PC-9 (cell line): Measurements from ENCODE around the gene HOXB13.

ENCODE experiments used
- EZH2 ChIP-seq: fragments of 200-600 bp; sonication (generic); IDR thresholded peaks from 2 replicates; pipeline ENCODE4 v1.8.0; 2017; ENCODE audit warnings: antibody characterized with exemption, low read depth
- TF ChIP-seq, protein P1 (sequence below): fragments of 200-600 bp; sonication (generic); conservative IDR thresholded peaks from 2 replicates; pipeline ENCODE4 v1.6.1; 2017; ENCODE audit warnings: mixed run types, antibody characterized with exemption, mild to moderate bottlenecking, moderate library complexity

DNA sequence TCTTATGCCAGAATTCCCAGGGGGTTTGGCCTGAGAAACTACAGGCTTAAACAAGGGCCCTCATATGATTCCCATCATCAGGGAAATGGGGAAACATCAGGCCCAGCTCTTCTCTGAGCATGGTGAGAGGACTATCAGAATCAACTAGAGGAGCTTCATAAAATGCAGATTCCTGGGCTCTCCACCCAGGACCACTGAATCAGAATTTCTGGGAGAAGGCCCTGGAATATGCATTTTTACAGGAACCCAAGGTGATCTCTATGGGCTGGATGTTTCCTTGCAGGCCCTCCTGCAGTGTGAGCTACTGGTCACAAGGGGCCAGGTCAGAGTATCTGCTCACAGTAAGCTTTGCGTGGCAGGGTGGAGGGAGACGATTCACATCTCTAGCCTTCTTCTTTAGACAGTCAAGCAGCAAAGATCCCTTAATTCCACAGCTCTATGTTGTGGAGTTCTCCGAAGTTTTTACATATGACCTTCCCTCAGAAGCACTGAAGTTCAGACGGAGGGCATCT, 38.8 kb upstream of the HOXB13 start:
- TF ChIP-seq, protein P1, sequence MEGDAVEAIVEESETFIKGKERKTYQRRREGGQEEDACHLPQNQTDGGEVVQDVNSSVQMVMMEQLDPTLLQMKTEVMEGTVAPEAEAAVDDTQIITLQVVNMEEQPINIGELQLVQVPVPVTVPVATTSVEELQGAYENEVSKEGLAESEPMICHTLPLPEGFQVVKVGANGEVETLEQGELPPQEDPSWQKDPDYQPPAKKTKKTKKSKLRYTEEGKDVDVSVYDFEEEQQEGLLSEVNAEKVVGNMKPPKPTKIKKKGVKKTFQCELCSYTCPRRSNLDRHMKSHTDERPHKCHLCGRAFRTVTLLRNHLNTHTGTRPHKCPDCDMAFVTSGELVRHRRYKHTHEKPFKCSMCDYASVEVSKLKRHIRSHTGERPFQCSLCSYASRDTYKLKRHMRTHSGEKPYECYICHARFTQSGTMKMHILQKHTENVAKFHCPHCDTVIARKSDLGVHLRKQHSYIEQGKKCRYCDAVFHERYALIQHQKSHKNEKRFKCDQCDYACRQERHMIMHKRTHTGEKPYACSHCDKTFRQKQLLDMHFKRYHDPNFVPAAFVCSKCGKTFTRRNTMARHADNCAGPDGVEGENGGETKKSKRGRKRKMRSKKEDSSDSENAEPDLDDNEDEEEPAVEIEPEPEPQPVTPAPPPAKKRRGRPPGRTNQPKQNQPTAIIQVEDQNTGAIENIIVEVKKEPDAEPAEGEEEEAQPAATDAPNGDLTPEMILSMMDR = no peak
- no peak for TF ChIP-seq EZH2
